Activated gamma-delta T cell treated with anti-CD3 and anti-CD28 coated beads, Interleukin-2, amount 50 U/mL, for 16 hours (primary cell): ENCODE measurements around the gene KDELR1.
A peak's percentile ranks its signal among the peaks of the same experiment; 100 is the strongest.
"Not testable (repeated sequence)": the region's sequence is repeated elsewhere in the genome, so short reads cannot be mapped to it uniquely, and the experiment has no call there.

Source experiments
- DNase-seq: peaks from one replicate; pipeline ENCODE4 v3.0.0-alpha.2; 2020; ENCODE audit warnings: low read depth

The KDELR1 gene

GRCh38 chr19:48397263-48398101 lies 6.1 kb upstream of the KDELR1 start:
- DNase-seq, result no peak

GRCh38 chr19:48396824-48397176 lies 5.4 kb upstream of the KDELR1 start:
- DNase-seq, result no peak

GRCh38 chr19:48396016-48396823 lies 4.9 kb upstream of the KDELR1 start:
- DNase-seq, result no peak

- DNase-seq, result no peak
Observed at GRCh38 chr19:48395499-48395898, 4.1 kb upstream of the KDELR1 start.

- DNase-seq, result no peak
Observed at GRCh38 chr19:48395170-48395455, 3.8 kb upstream of the KDELR1 start.

- DNase-seq, result no peak
Observed at GRCh38 chr19:48394331-48395169, 3.2 kb upstream of the KDELR1 start.

- no peak for DNase-seq
Observed at GRCh38 chr19:48393559-48394330, 2.4 kb upstream of the KDELR1 start, which contains the start of gene GRIN2D. TSS of gene GRIN2D (plus strand) at chr19:48393668. CDS start at chr19:48398393, 4,725 bp downstream.

GRCh38 chr19:48392860-48393558 lies 1.7 kb upstream of the KDELR1 start:
- no peak for DNase-seq

- not testable (repeated sequence) for DNase-seq
Observed at GRCh38 chr19:48392006-48392344, 624 bp upstream of the KDELR1 start.

- peak; percentile 41 for DNase-seq
Observed at GRCh38 chr19:48390188-48391099, 907 bp downstream of the KDELR1 start.

GRCh38 chr19:48386981-48387380 lies 4.4 kb downstream of the KDELR1 start:
- DNase-seq, result no peak

GRCh38 chr19:48385461-48386087 lies 5.8 kb downstream of the KDELR1 start:
- DNase-seq, result no peak

- DNase-seq, result no peak
Observed at GRCh38 chr19:48382286-48382685, 9.1 kb downstream of the KDELR1 start.

GRCh38 chr19:48381178-48381950 lies 10.0 kb downstream of the KDELR1 start:
- no peak for DNase-seq

- no peak for DNase-seq
Observed at GRCh38 chr19:48379058-48379457, 12.3 kb downstream of the KDELR1 start.

GRCh38 chr19:48378194-48378570 lies 13.2 kb downstream of the KDELR1 start:
- no peak for DNase-seq

GRCh38 chr19:48373567-48373966 lies 17.8 kb downstream of the KDELR1 start:
- DNase-seq, result no peak

GRCh38 chr19:48372904-48373303 lies 18.4 kb downstream of the KDELR1 start:
- no peak for DNase-seq

- DNase-seq, result not testable (repeated sequence)
Observed at GRCh38 chr19:48371771-48372170, 19.6 kb downstream of the KDELR1 start.
